Activated T-cell treated with anti-CD3 and anti-CD28 coated beads, Interleukin-2, amount 50 U/mL, for 4 hours (primary cell): ENCODE measurements around the gene PEX14. TPM values are rescaled to one million over a fixed set of nuclear protein-coding genes. Genes with fewer than 3 reads are reported as not detected.
A peak's percentile ranks its signal among the peaks of the same experiment; 100 is the strongest.
"Not testable (repeated sequence)": the region's sequence is repeated elsewhere in the genome, so short reads cannot be mapped to it uniquely, and the experiment has no call there.

ENCODE experiments used
- ATAC-seq, 2 donors: fragments of 200-7000 bp; cut with Tn5 transposase; one replicate each; pipeline ENCODE4 v1.10.0; 2021
- DNase-seq: peaks from one replicate; pipeline ENCODE4 v3.0.0-alpha.2; 2020
- H3K27me3 Mint-ChIP-seq: one replicate; pipeline ENCODE4 v1.8.0; 2021; ENCODE audit warnings: low read depth, mixed read lengths
- H3K36me3 Mint-ChIP-seq: one replicate; pipeline ENCODE4 v1.8.0; 2022; ENCODE audit warnings: mixed read lengths; ENCODE audit not compliant: insufficient read depth
- H3K4me1 Mint-ChIP-seq: one replicate; pipeline ENCODE4 v1.8.0; 2021; ENCODE audit warnings: low read depth, mixed read lengths
- H3K4me3 Mint-ChIP-seq: one replicate; pipeline ENCODE4 v1.8.0; 2021; ENCODE audit warnings: mild to moderate bottlenecking, moderate library complexity, mixed read lengths
- H3K9me3 Mint-ChIP-seq: one replicate; pipeline ENCODE4 v1.8.0; 2021; ENCODE audit warnings: mixed read lengths
- total RNA-seq, 3 donors: library from RNA; stranded (reverse); gene quantifications; one replicate each; pipeline ENCODE4 v1.2.1, GENCODE V29; 2021

Gene PEX14
- total RNA-seq = 10 to 100 TPM; 21.6 to 23.4 (median 22.2) TPM

DNA sequence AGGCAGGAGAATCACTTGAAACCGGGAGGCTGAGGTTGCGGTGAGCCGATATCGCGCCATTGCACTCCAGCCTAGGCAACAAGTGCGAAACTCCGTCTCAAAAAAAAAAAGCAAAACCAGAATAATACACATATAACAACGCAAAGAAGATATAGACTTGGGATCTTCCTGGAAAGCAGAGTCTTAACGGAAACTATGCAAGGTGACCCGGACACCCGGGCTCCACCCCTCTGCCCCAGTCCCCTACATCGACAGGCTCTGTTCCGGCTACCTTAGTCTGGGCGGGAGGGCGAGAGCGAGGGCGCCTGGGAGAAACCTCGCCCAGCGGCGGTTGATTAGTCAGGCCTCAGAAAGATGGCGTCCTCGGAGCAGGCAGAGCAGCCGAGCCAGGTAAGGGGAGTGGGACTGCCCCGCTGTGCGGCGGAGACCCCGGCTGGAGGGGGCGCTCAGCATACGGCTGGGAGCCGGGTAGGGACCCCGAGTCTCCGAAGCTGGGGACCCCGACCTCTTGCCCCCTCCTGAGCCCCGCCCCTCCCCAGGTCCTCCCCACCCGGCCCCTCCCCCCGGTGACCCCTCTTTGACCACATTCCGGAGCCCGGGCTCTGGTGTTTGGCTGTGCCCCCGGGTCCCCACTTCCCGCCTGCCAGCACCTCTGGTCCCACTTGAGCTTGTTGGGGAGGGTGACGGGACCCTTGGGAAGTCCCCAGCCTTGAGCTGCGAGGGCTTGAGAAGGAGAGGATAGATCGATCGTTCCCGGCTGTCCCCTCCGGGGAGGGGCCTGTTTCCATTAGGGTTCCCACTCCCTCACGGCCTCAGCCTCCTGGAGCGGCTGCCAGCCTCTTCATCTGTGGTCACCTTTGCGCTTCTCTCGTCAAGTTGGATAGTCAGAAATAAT, at the start of gene PEX14:
PEX14 (plus strand) TSS at position 338 of the 895 bp plus-strand sequence; CDS start at position 355, 17 bp downstream.
- ATAC-seq (peak; percentile 87 to 90), DNase-seq (peak; percentile 77)
- H3K9me3 Mint-ChIP-seq = no peaks in the 10 kb centered on the region
- H3K4me1 Mint-ChIP-seq = peaks cover 50% of the 10 kb centered on the region
- no peaks in the 10 kb centered on the region for H3K27me3 Mint-ChIP-seq
- no peaks in the 10 kb centered on the region for H3K36me3 Mint-ChIP-seq
- peak within 1 kb of the TSS; percentile 96 for H3K4me3 Mint-ChIP-seq

GRCh38 chr1:10425826-10426534, 48.8 kb upstream of the PEX14 start:
- H3K27me3 Mint-ChIP-seq, ATAC-seq, H3K36me3 Mint-ChIP-seq, H3K9me3 Mint-ChIP-seq, H3K4me3 Mint-ChIP-seq, DNase-seq: not testable (repeated sequence)
- peaks cover 11% of the 10 kb centered on the region for H3K4me1 Mint-ChIP-seq

DNA sequence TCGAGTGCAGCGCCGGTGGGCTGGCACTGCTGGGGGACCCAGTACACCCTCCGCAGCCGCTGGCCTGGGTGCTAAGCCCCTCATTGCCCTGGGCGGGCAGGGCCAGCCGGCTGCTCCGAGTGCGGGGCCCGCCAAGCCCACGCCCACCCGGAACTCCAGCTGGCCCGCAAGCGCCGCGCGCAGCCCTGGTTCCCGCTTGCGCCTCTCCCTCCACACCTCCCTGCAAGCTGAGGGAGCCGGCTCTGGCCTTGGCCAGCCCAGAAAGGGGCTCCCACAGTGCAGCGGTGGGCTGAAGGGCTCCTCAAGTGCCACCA, 48.3 kb upstream of the PEX14 start:
- not testable (repeated sequence) for ATAC-seq, H3K36me3 Mint-ChIP-seq, DNase-seq, H3K27me3 Mint-ChIP-seq, H3K4me3 Mint-ChIP-seq, H3K9me3 Mint-ChIP-seq
- peaks cover 16% of the 10 kb centered on the region for H3K4me1 Mint-ChIP-seq

DNA sequence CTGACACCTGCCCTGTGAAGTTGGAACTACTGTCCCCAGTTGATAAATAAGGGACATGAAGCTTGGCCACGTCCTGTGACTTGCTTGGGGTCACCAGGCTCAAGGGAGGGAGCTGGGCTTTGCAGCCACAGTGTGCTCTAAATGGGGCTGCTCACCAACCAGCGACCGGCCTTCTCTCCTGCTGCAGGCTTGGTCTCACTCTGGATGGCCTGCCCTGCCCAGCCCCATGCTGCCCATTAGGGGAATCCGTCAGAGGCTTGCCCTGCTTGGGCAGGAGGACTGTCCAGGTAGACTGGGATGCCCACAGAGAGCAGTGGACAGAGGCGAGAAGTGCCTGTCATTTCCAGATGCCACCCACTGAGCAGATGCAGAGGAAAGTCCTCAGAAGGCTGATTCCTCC, 45.8 kb upstream of the PEX14 start:
- Mint-ChIP-seq H3K4me3 (no peak overlapping the region), H3K36me3 (no peaks in the 10 kb centered on the region), H3K27me3 (no peaks in the 10 kb centered on the region), H3K9me3 (no peaks in the 10 kb centered on the region), H3K4me1 (peaks cover 16% of the 10 kb centered on the region)
- ATAC-seq = no peak
- no peak for DNase-seq

DNA sequence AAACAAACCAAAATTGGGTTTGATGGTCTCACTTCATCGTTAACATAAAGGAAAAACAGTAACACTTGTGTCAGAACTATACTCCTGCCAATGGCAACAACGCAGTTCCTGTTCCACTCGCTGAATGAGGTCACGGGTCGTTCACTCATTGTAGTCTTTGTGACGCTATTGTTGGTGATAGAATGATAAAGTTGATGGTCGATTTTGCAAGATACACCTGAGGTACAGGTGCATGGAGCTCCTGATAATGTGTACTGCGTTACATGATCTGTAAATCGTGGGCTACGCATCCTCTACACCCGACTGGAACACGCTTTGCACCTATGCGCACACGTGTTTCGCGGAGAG, 44.9 kb upstream of the PEX14 start:
- Mint-ChIP-seq H3K4me1 (peaks cover 16% of the 10 kb centered on the region), H3K4me3 (peak overlapping the region; percentile 91), H3K9me3 (no peaks in the 10 kb centered on the region), H3K36me3 (no peaks in the 10 kb centered on the region), H3K27me3 (no peaks in the 10 kb centered on the region)
- peak; percentile 1 to 10 for ATAC-seq
- DNase-seq = no peak

- peak; percentile 87 to 89 for ATAC-seq
- H3K4me3 Mint-ChIP-seq = peak within 1 kb of the TSS; percentile 91
- no peaks in the 10 kb centered on the region for H3K9me3 Mint-ChIP-seq
These were observed 44.3 kb upstream of the PEX14 start, which contains the start of gene CENPS for GRCh38 chr1:10430216-10431069. TSS of gene CENPS (plus strand) at chr1:10430433. CDS start at chr1:10430518, 85 bp downstream.

DNA sequence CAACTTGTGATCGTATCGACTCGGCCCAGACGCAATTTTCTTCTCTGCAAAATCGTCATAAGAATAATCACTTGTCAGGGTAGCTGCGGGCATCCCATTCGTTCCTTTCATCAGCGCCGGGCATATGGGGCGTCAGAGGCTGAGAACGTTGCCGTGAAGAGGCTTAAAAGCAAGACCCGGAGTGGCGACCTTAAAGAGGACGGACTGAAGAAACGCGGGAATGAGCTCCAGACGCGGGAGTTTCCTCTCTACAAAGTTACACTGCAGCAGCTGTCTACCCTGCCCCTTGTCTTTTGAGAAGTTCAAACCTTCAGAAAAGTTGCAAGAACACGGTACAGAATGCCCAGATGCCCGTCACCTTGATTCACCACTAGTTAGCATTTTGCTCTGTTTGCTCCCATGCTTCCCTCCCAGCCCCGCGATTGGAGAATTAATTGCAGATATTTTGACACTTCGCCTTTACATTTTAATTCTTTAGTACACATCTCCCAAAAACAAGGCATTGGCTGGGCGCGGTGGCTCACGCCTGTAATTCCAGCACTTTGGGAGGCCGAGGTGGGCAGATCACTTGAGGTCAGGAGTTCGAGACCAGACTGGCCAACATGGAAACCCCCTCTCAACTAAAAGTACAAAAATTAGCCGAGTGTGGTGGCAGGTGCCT, 43.5 kb upstream of the PEX14 start:
- Mint-ChIP-seq H3K4me3 (peak overlapping the region; percentile 91), H3K9me3 (no peaks in the 10 kb centered on the region), H3K27me3 (no peaks in the 10 kb centered on the region), H3K36me3 (no peaks in the 10 kb centered on the region), H3K4me1 (peaks cover 16% of the 10 kb centered on the region)
- DNase-seq = no peak
- peak; percentile 2 to 9 for ATAC-seq

More at GRCh38 chr1:10430216-10431069, 44.3 kb upstream of the PEX14 start, which contains the start of gene CENPS:
- H3K4me1 Mint-ChIP-seq = peaks cover 16% of the 10 kb centered on the region
- no peaks in the 10 kb centered on the region for H3K27me3 Mint-ChIP-seq
- H3K36me3 Mint-ChIP-seq = no peaks in the 10 kb centered on the region
- DNase-seq = peak; percentile 89

DNA sequence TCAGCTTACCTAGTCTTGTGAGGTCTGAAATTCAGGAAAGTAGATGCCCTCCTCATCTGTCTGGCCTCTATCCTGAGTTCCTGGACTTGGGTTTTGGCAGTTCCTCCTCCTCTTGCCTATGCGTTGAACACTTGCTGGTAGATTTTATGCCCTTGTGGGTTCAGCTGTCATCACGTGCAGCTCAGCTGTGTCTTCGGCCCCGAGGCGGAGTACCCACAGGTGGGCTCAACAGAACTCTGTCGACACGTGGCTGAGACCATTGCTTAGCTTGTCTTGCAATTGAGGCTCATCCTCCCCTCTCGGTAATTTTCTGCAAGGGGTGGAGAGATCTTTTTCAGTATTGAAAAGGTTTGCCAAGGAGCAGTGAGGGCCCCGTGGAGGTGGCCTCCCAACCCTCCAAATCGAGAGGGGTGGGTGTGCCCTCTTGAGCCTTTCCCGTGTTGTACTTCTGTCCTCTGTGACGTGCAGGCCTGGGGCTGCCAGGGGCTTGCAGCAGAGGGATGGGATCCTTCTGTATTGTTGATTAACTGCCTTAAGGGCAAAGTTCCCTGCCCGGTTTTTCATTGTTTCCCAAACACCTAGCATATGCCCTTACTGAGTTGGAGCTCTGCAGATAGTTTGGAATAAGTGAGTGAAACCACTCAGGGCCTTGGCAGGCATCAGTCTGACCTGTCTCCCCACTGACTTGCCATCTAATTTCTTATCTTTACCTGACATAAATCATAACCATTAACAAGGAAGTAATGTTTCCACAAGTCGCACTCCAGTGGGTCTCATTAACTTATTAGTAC, 41.6 kb upstream of the PEX14 start:
- H3K4me3 Mint-ChIP-seq = no peak overlapping the region
- H3K27me3 Mint-ChIP-seq = no peaks in the 10 kb centered on the region
- ATAC-seq = no peak
- H3K9me3 Mint-ChIP-seq = no peaks in the 10 kb centered on the region
- H3K4me1 Mint-ChIP-seq = peaks cover 14% of the 10 kb centered on the region
- no peak for DNase-seq
- no peaks in the 10 kb centered on the region for H3K36me3 Mint-ChIP-seq

GRCh38 chr1:10433790-10434189, 41.0 kb upstream of the PEX14 start:
- H3K4me1 Mint-ChIP-seq = peaks cover 14% of the 10 kb centered on the region
- H3K27me3 Mint-ChIP-seq = no peaks in the 10 kb centered on the region
- H3K9me3 Mint-ChIP-seq = no peaks in the 10 kb centered on the region
- H3K4me3 Mint-ChIP-seq = no peak overlapping the region
- DNase-seq (no peak), ATAC-seq (no peak)
- H3K36me3 Mint-ChIP-seq = no peaks in the 10 kb centered on the region

DNA sequence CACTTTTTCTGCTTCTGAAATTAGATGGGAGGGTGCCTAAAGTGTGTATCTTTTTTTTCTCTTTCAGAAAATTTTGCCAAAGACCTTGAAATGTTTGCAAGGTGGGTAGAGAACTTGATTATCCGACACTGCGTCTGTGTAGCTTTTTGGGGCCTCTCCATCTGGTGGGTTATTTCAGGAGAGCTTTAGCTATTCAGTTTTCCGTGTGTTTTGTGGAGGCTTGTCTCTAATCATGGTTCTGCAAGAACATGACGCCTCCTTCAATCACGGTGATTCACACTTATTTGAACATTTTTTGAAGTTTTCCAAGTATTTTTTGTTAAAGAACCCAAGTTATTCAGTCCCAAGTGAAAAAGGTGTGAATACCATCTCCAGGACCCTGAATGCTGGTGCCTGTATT, 40.2 kb upstream of the PEX14 start:
- Mint-ChIP-seq H3K27me3 (no peaks in the 10 kb centered on the region), H3K4me1 (peaks cover 13% of the 10 kb centered on the region), H3K4me3 (no peak overlapping the region), H3K9me3 (no peaks in the 10 kb centered on the region), H3K36me3 (no peaks in the 10 kb centered on the region)
- DNase-seq (no peak), ATAC-seq (no peak)

GRCh38 chr1:10437052-10437451, 37.7 kb upstream of the PEX14 start:
- Mint-ChIP-seq H3K9me3 (no peaks in the 10 kb centered on the region), H3K4me1 (no peaks in the 10 kb centered on the region), H3K27me3 (no peaks in the 10 kb centered on the region), H3K4me3 (no peak overlapping the region), H3K36me3 (no peaks in the 10 kb centered on the region)
- DNase-seq (no peak), ATAC-seq (no peak)

GRCh38 chr1:10438677-10439163, 36.0 kb upstream of the PEX14 start:
- no peak for ATAC-seq

GRCh38 chr1:10440305-10440704, 34.4 kb upstream of the PEX14 start:
- DNase-seq (no peak), ATAC-seq (no peak)
- Mint-ChIP-seq H3K36me3 (no peaks in the 10 kb centered on the region), H3K27me3 (no peaks in the 10 kb centered on the region), H3K9me3 (no peaks in the 10 kb centered on the region), H3K4me1 (no peaks in the 10 kb centered on the region), H3K4me3 (no peak overlapping the region)

More at GRCh38 chr1:10438677-10439163, 36.0 kb upstream of the PEX14 start:
- Mint-ChIP-seq H3K27me3 (no peaks in the 10 kb centered on the region), H3K4me3 (no peak overlapping the region), H3K4me1 (no peaks in the 10 kb centered on the region), H3K9me3 (no peaks in the 10 kb centered on the region), H3K36me3 (no peaks in the 10 kb centered on the region)
- DNase-seq = no peak
